Stimulated activated CD4-positive, alpha-beta T cell treated with anti-CD3 and anti-CD28 coated beads, Interleukin-12 subunit alpha, Interleukin-12 subunit beta, amount 100 ng/mL, for 24 hours (primary cell): ENCODE results near the gene PLVAP.
A peak's percentile ranks its signal among the peaks of the same experiment; 100 is the strongest.

Source experiments
- DNase-seq, 2 experiments: peaks; one replicate each; pipeline ENCODE4 v3.0.0-alpha.2; 2020; ENCODE audit warnings: low read depth in 2 of 2

Gene PLVAP

GRCh38 chr19:17359905-17360800 lies 17.0 kb downstream of the PLVAP start:
- DNase-seq = no peak

- DNase-seq = no peak
Measured at GRCh38 chr19:17358395-17358794, 18.7 kb downstream of the PLVAP start.

GRCh38 chr19:17357724-17358123 lies 19.4 kb downstream of the PLVAP start:
- no peak for DNase-seq

GRCh38 chr19:17357078-17357666 lies 20.0 kb downstream of the PLVAP start:
- no peak for DNase-seq

GRCh38 chr19:17353386-17353785 lies 23.8 kb downstream of the PLVAP start:
- no peak for DNase-seq

- no peak for DNase-seq
Measured at GRCh38 chr19:17352608-17353280, 24.4 kb downstream of the PLVAP start.

- no peak for DNase-seq
Measured at GRCh38 chr19:17351815-17352435, 25.2 kb downstream of the PLVAP start.

GRCh38 chr19:17348700-17349099 lies 28.4 kb downstream of the PLVAP start:
- DNase-seq = no peak

- DNase-seq = no peak
Measured at GRCh38 chr19:17347877-17348276, 29.3 kb downstream of the PLVAP start.

- no peak for DNase-seq
Measured at GRCh38 chr19:17347361-17347760, 29.8 kb downstream of the PLVAP start.

- peak; percentile 65 to 75 for DNase-seq
Measured at GRCh38 chr19:17346109-17346671, 31.0 kb downstream of the PLVAP start.

- DNase-seq = no peak
Measured at GRCh38 chr19:17341845-17342244, 35.3 kb downstream of the PLVAP start.

GRCh38 chr19:17341386-17341785 lies 35.8 kb downstream of the PLVAP start:
- DNase-seq = no peak

GRCh38 chr19:17340871-17341357 lies 36.2 kb downstream of the PLVAP start:
- DNase-seq = no peak

- DNase-seq = no peak
Measured at GRCh38 chr19:17340302-17340870, 36.8 kb downstream of the PLVAP start.

- peak in 1 of 2 experiments; percentile 68 for DNase-seq
Measured at GRCh38 chr19:17339088-17339741, 37.9 kb downstream of the PLVAP start.

- DNase-seq = no peak
Measured at GRCh38 chr19:17338433-17339078, 38.6 kb downstream of the PLVAP start.

- no peak for DNase-seq
Measured at GRCh38 chr19:17337675-17338432, 39.3 kb downstream of the PLVAP start.

GRCh38 chr19:17336872-17337674 lies 40.1 kb downstream of the PLVAP start, which contains the start of gene GTPBP3:
TSS of gene GTPBP3 (plus strand) at chr19:17337553. CDS start at chr19:17337612, 59 bp downstream.
- DNase-seq = peak; percentile 90 to 96
